T-cell (primary cell): ENCODE results near the gene NUMA1. TPM values are rescaled to one million over a fixed set of nuclear protein-coding genes. Genes with fewer than 3 reads are reported as not detected.

ENCODE experiments used
- ATAC-seq, 4 experiments: fragments of 200-7000 bp in 3 of 4; fragments of 150-1000 bp in 1 of 4; cut with Tn5 transposase; replicated peaks in 1 of 4; 1 replicate in 3 of 4; 2 replicates in 1 of 4; pipeline ENCODE4 v1.10.0; 2021; ENCODE audit warnings: moderate library complexity in 3 of 4, mild to moderate bottlenecking in 2 of 4, moderate number of reproducible peaks in 1 of 4
- CTCF ChIA-PET, 2 donors: fragments of 300-600 bp; sonication (Branson Sonifier 250); formaldehyde crosslinking; loops; one replicate each; lab custom pipeline; 2022; ENCODE audit warnings: antibody characterized with exemption in 2 of 2; lab: Charles Lee
- POLR2A ChIA-PET, 2 donors: fragments of 300-600 bp; sonication (Branson Sonifier 250); formaldehyde crosslinking; loops; one replicate each; lab custom pipeline; 2022; ENCODE audit warnings: antibody characterized with exemption in 2 of 2; lab: Charles Lee
- DNase-seq, 35 experiments: peaks; one replicate each; pipeline versions ENCODE4 v3.0.0 to v3.0.0-alpha.2; 2013 to 2023
- H3K27ac ChIP-seq: one replicate; pipeline ENCODE4 v1.5.1; 2013; ENCODE audit warnings: low read length
- H3K27me3 ChIP-seq, 2 experiments: replicated peaks in 1 of 2; 1 replicate in 1 of 2; 2 replicates in 1 of 2; pipeline versions ENCODE4 v1.6.1 to v1.7.0; 2013; ENCODE audit warnings: low read length in 1 of 2, mixed read lengths in 1 of 2; ENCODE audit not compliant: control insufficient read depth in 2 of 2, insufficient read depth in 2 of 2; ENCODE audit errors: extremely low read depth in 1 of 2
- H3K36me3 ChIP-seq, 2 donors: 1 replicate in 1 of 2; 2 replicates in 1 of 2; pipeline versions ENCODE4 v1.6.1 to v1.7.0; 2013; ENCODE audit warnings: low read length in 1 of 2; ENCODE audit not compliant: control insufficient read depth in 2 of 2, insufficient read depth in 1 of 2; ENCODE audit errors: extremely low read depth in 1 of 2
- H3K4me1 ChIP-seq, 2 experiments: 1 replicate in 1 of 2; 2 replicates in 1 of 2; pipeline versions ENCODE4 v1.6.1 to v1.7.0; 2013; ENCODE audit warnings: low read length in 2 of 2, mixed read lengths in 1 of 2; ENCODE audit not compliant: insufficient read depth in 2 of 2, control insufficient read depth in 1 of 2; ENCODE audit errors: extremely low read depth in 1 of 2
- H3K4me3 ChIP-seq, 2 donors: 1 replicate in 1 of 2; 2 replicates in 1 of 2; pipeline versions ENCODE4 v1.5.1 to v1.7.0; 2013; ENCODE audit warnings: mild to moderate bottlenecking in 2 of 2, low read length in 1 of 2, moderate library complexity in 1 of 2; ENCODE audit not compliant: control insufficient read depth in 1 of 2; ENCODE audit errors: extremely low read depth in 1 of 2
- H3K9me3 ChIP-seq: 2 replicates; pipeline ENCODE4 v1.7.0; 2013
- H3K27ac Mint-ChIP-seq, 2 donors: one replicate each; pipeline ENCODE4 v1.8.0; 2020 to 2021; ENCODE audit warnings: mild to moderate bottlenecking in 2 of 2, mixed read lengths in 2 of 2
- H3K27me3 Mint-ChIP-seq, 2 donors: one replicate each; pipeline ENCODE4 v1.8.0; 2021 to 2022; ENCODE audit warnings: mixed read lengths in 2 of 2
- H3K36me3 Mint-ChIP-seq: one replicate; pipeline ENCODE4 v1.8.0; 2021; ENCODE audit warnings: mixed read lengths
- H3K4me1 Mint-ChIP-seq, 3 donors: one replicate each; pipeline ENCODE4 v1.8.0; 2020 to 2022; ENCODE audit warnings: mixed read lengths in 3 of 3, mild to moderate bottlenecking in 1 of 3
- H3K4me3 Mint-ChIP-seq, 3 donors: one replicate each; pipeline ENCODE4 v1.8.0; 2020 to 2022; ENCODE audit warnings: mild to moderate bottlenecking in 3 of 3, mixed read lengths in 3 of 3, moderate library complexity in 3 of 3
- H3K9me3 Mint-ChIP-seq, 3 donors: one replicate each; pipeline ENCODE4 v1.8.0; 2020 to 2022; ENCODE audit warnings: mixed read lengths in 3 of 3
- WGBS: methylation state at CpG from one replicate; pipeline ENCODE4 v1.1.5; 2013; ENCODE audit warnings: missing lambda C conversion rate; ENCODE audit not compliant: insufficient coverage; 5-methylcytosine and 5-hydroxymethylcytosine counted together
- total RNA-seq, 35 experiments: library from RNA in 6 of 35; stranded (reverse) in 6 of 35; fragments of 120-200 nt in 1 of 35; gene quantifications; one replicate each; pipeline versions ENCODE4 v1.2.1 to v1.2.4 and lab custom pipeline; 2013 to 2026

Gene NUMA1
- total RNA-seq, 5 donors from 2014 or later (not counting 1 experiment from before 2014, with no cell fraction given) = 237 to 386 (median 343) TPM

DNA sequence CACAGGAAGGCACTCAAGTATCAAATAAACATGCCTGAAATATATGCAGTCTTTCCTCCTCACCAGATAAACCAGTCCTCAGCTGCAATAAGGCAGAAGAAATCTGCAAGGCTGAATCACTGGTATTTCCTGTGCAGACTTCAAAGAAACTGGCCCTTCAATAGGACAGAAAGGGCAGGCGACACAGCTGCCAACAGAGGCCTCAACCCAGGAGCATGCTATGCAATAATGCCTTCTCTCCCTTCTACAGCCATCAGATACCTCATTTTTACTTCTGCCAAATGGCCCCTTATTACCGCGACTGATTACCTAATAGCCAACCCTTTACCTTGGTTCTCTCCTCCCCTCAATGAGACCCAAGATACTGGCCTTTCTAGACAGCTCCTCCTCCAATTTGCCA, 8.0 kb downstream of the NUMA1 start:
- CTCF ChIA-PET = interaction anchor here in 1 of 2 donors (0.8 kb wide), 1 partner anchor 32 kb away, joined by 4 read pairs; no protein-coding TSS in a partner anchor
- Mint-ChIP-seq H3K4me1 (peaks cover 26 to 53% (median 26%) of the 10 kb centered on the region in 3 donors), H3K36me3 (peaks cover 26% of the 10 kb centered on the region), H3K4me3 (no peak overlapping the region), H3K27ac (peak overlapping the region in 1 of 2 donors; percentile 25), H3K9me3 (no peaks in the 10 kb centered on the region), H3K27me3 (no peaks in the 10 kb centered on the region)
- Histone ChIP-seq H3K27me3 (no peaks in the 10 kb centered on the region), H3K9me3 (no peaks in the 10 kb centered on the region), H3K27ac (no peak overlapping the region), H3K36me3 (peaks cover 3 to 5% of the 10 kb centered on the region in 2 donors), H3K4me1 (peaks cover 12 to 15% of the 10 kb centered on the region in 2 experiments), H3K4me3 (no peak overlapping the region)
- ATAC-seq = peak in 1 of 4 experiments; percentile 35
- WGBS = 82% methylated on average over 3 of the region's 3 CpGs
- no peak for DNase-seq
- POLR2A ChIA-PET = no interaction called here

- Mint-ChIP-seq H3K27me3 (no peaks in the 10 kb centered on the region), H3K4me3 (no peak overlapping the region), H3K27ac (no peak overlapping the region), H3K4me1 (peaks cover 23 to 43% (median 26%) of the 10 kb centered on the region in 3 donors), H3K36me3 (peaks cover 35% of the 10 kb centered on the region), H3K9me3 (no peaks in the 10 kb centered on the region)
- DNase-seq = no peak
- Histone ChIP-seq H3K4me3 (no peak overlapping the region), H3K4me1 (peaks cover 12 to 15% of the 10 kb centered on the region in 2 experiments), H3K27ac (no peak overlapping the region), H3K27me3 (no peaks in the 10 kb centered on the region), H3K9me3 (no peaks in the 10 kb centered on the region), H3K36me3 (peaks cover 5% of the 10 kb centered on the region in 2 donors)
- WGBS = 100% methylated on average over 1 of the region's 7 CpGs
- ATAC-seq = no peak
- CTCF ChIA-PET = interaction anchor here in 1 of 2 donors (1.5 kb wide), 1 partner anchor 45 kb away, joined by 4 read pairs; no protein-coding TSS in a partner anchor
- POLR2A ChIA-PET = no interaction called here
Measured at GRCh38 chr11:72070491-72070890, 9.9 kb downstream of the NUMA1 start.

DNA sequence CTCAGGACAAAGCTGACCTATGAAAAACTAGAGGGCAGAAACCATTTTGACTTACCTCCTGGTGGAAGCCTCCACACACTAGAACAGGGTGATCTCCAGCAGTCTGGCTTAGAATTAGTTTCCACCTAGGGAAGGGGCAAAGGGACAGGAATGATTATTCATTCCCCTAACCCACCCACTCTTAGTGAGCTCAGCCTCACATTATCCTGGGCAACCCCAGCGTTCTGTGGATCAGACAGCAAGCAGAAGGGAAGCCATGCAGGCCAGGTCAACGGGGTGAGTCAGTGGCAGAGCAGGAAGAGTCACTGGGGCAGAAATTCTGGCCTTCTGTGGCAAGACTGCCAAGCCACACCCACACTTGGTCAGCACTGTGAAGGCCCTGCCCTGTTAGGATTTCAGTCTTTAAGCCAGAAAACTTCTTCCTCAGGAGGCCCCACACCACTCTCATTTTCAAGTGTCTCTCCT, 10.5 kb downstream of the NUMA1 start:
- H3K27ac Mint-ChIP-seq = peak overlapping the region in 1 of 2 donors; percentile 17
- Histone ChIP-seq H3K4me3 (no peak overlapping the region), H3K9me3 (no peaks in the 10 kb centered on the region), H3K36me3 (peaks cover 5% of the 10 kb centered on the region in 2 donors), H3K4me1 (peaks cover 9 to 11% of the 10 kb centered on the region in 2 experiments), H3K27ac (peak overlapping the region; percentile 10), H3K27me3 (no peaks in the 10 kb centered on the region)
- 40% methylated on average over 2 of the region's 2 CpGs for whole genome bisulfite sequencing
- H3K9me3 Mint-ChIP-seq = no peaks in the 10 kb centered on the region
- ATAC-seq (no peak), DNase-seq (peak in 6 of 35 experiments; percentile 5 to 37 (median 10))
- H3K36me3 Mint-ChIP-seq = peaks cover 35% of the 10 kb centered on the region
- POLR2A ChIA-PET = no interaction called here
- H3K4me1 Mint-ChIP-seq = peaks cover 23 to 38% (median 26%) of the 10 kb centered on the region in 3 donors
- no peak overlapping the region for H3K4me3 Mint-ChIP-seq
- no peaks in the 10 kb centered on the region for H3K27me3 Mint-ChIP-seq
- CTCF ChIA-PET = no interaction called here

- H3K27ac Mint-ChIP-seq = peak overlapping the region in 1 of 2 donors; percentile 61
- Histone ChIP-seq H3K27me3 (no peaks in the 10 kb centered on the region), H3K9me3 (no peaks in the 10 kb centered on the region), H3K4me3 (no peak overlapping the region), H3K27ac (no peak overlapping the region), H3K36me3 (peaks cover 5% of the 10 kb centered on the region in 2 donors), H3K4me1 (peaks cover 9 to 11% of the 10 kb centered on the region in 2 experiments)
- H3K27me3 Mint-ChIP-seq = no peaks in the 10 kb centered on the region
- peaks cover 35% of the 10 kb centered on the region for H3K36me3 Mint-ChIP-seq
- CTCF ChIA-PET = no interaction called here
- H3K4me1 Mint-ChIP-seq = peaks cover 23 to 37% (median 26%) of the 10 kb centered on the region in 3 donors
- POLR2A ChIA-PET = no interaction called here
- no peak overlapping the region for H3K4me3 Mint-ChIP-seq
- no peak for DNase-seq
- ATAC-seq = no peak
- H3K9me3 Mint-ChIP-seq = no peaks in the 10 kb centered on the region
Measured at GRCh38 chr11:72069200-72069599, 11.1 kb downstream of the NUMA1 start.

DNA sequence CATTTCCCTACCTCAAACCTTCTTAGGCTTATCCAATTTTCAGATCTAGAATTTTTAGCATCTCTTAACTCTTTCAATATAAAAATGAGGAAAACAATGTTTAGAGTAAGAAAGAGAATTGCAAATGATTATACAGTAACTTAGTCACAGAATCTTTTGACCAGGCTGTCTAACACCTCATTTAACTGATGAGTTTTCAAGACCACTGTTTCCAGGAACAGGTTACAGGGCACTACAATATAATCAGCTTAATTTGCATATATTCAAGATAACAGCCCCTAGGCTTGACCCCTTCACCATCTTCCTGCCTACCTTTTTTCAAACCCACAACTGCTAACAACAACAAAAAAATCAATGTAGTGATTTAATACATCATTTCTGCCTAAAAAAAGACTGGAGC, 12.7 kb downstream of the NUMA1 start:
- Mint-ChIP-seq H3K27ac (no peak overlapping the region), H3K9me3 (no peaks in the 10 kb centered on the region), H3K4me3 (no peak overlapping the region), H3K4me1 (peaks cover 23 to 33% (median 26%) of the 10 kb centered on the region in 3 donors), H3K36me3 (peaks cover 31% of the 10 kb centered on the region), H3K27me3 (no peaks in the 10 kb centered on the region)
- H3K27me3 ChIP-seq = no peaks in the 10 kb centered on the region
- no peak for ATAC-seq
- H3K9me3 ChIP-seq = no peaks in the 10 kb centered on the region
- DNase-seq = no peak
- H3K4me3 ChIP-seq = no peak overlapping the region
- H3K4me1 ChIP-seq = peaks cover 9 to 11% of the 10 kb centered on the region in 2 experiments
- H3K27ac ChIP-seq = no peak overlapping the region
- POLR2A ChIA-PET = interaction anchor here in 1 of 2 donors (0.6 kb wide), 1 partner anchor 90 kb away, joined by 3 read pairs; no protein-coding TSS in a partner anchor
- peaks cover 5 to 10% of the 10 kb centered on the region in 2 donors for H3K36me3 ChIP-seq
- CTCF ChIA-PET = interaction anchor here (0.6 to 1.8 kb wide), 4 partner anchors 17 to 43 kb away, joined by 4 to 5 read pairs (median 4); no protein-coding TSS in a partner anchor

DNA sequence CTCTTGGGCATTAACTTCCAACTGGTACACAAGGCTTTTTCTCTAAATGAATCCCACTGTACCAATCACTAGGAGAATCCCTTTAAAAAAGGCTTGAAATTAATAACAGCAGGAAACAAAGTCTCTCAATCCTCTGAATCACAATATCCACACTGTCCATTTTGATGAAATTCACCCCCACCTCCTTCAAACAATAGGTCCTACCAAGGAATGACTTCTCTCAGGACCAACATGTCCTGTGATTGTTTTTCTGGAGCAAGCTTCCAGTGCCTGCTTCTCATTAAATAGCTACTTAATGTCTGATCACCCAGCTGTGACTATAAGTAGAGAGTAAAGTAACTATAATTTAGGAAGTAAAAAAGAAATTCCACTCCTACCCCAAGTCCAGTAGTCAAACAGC, 13.1 kb downstream of the NUMA1 start:
- H3K27ac ChIP-seq = no peak overlapping the region
- H3K27me3 ChIP-seq = no peaks in the 10 kb centered on the region
- Mint-ChIP-seq H3K27ac (no peak overlapping the region), H3K9me3 (no peaks in the 10 kb centered on the region), H3K27me3 (no peaks in the 10 kb centered on the region), H3K36me3 (peaks cover 31% of the 10 kb centered on the region), H3K4me3 (no peak overlapping the region), H3K4me1 (peaks cover 19 to 29% (median 26%) of the 10 kb centered on the region in 3 donors)
- ChIA-PET POLR2A (interaction anchor here in 1 of 2 donors (0.6 kb wide), 1 partner anchor 89 kb away, joined by 3 read pairs; no protein-coding TSS in a partner anchor), CTCF (interaction anchor here (0.6 to 1.8 kb wide), 3 partner anchors 17 to 43 kb away, joined by 4 to 5 read pairs (median 4); no protein-coding TSS in a partner anchor)
- no peaks in the 10 kb centered on the region for H3K9me3 ChIP-seq
- H3K4me1 ChIP-seq = peaks cover 9 to 10% of the 10 kb centered on the region in 2 experiments
- H3K36me3 ChIP-seq = peaks cover 5 to 10% of the 10 kb centered on the region in 2 donors
- no peak for DNase-seq
- H3K4me3 ChIP-seq = no peak overlapping the region
- ATAC-seq = no peak
